WTC11 (cell line): Measurements from ENCODE around the gene CORO2B. TPM values are rescaled to one million over a fixed set of nuclear protein-coding genes. Genes with fewer than 3 reads are reported as not detected.

ENCODE experiments used
- ATAC-seq: fragments of 200-7000 bp; cut with Tn5 transposase; 2 replicates; pipeline ENCODE4 v1.10.0; 2021; ENCODE audit warnings: mild to moderate bottlenecking, moderate library complexity
- CTCF ChIA-PET: fragments of 300-600 bp; sonication (Branson Sonifier 250); formaldehyde crosslinking; loops from one replicate; lab custom pipeline; 2021; ENCODE audit warnings: antibody characterized with exemption; lab: Charles Lee
- POLR2A ChIA-PET: fragments of 350-600 bp; sonication (Branson Sonifier 250); formaldehyde crosslinking; loops from one replicate; lab custom pipeline; 2021; ENCODE audit warnings: antibody characterized with exemption; lab: Charles Lee
- DNase-seq: peaks from one replicate; pipeline ENCODE4 v3.0.0; 2021; ENCODE audit warnings: low spot score
- H3K27ac Mint-ChIP-seq: 2 replicates; pipeline ENCODE4 v1.8.0; 2021; ENCODE audit warnings: mixed read lengths
- H3K27me3 Mint-ChIP-seq: 2 replicates; pipeline ENCODE4 v1.8.0; 2021; ENCODE audit warnings: low read depth, mild to moderate bottlenecking, moderate library complexity, mixed read lengths
- H3K36me3 Mint-ChIP-seq: 2 replicates; pipeline ENCODE4 v1.8.0; 2021; ENCODE audit warnings: mixed read lengths
- H3K4me1 Mint-ChIP-seq: 2 replicates; pipeline ENCODE4 v1.8.0; 2022; ENCODE audit warnings: mixed read lengths
- H3K4me3 Mint-ChIP-seq: 2 replicates; pipeline ENCODE4 v1.8.0; 2021; ENCODE audit warnings: mild to moderate bottlenecking, moderate library complexity, mixed read lengths
- H3K9me3 Mint-ChIP-seq: 2 replicates; pipeline ENCODE4 v1.8.0; 2021; ENCODE audit warnings: mixed read lengths
- AFF4 ChIP-seq: sonication (generic); formaldehyde crosslinking; IDR thresholded peaks from 2 replicates; pipeline ENCODE4 v1.8.1; 2023; ENCODE audit warnings: mild to moderate bottlenecking, missing genetic modification reagents, borderline replicate concordance
- ARID4B ChIP-seq: sonication (generic); formaldehyde crosslinking; IDR thresholded peaks from 2 replicates; pipeline ENCODE4 v1.8.0; 2023; ENCODE audit warnings: missing genetic modification reagents, mild to moderate bottlenecking, borderline replicate concordance
- ATF1 ChIP-seq: sonication (generic); formaldehyde crosslinking; IDR thresholded peaks from 2 replicates; pipeline ENCODE4 v1.8.1; 2023; ENCODE audit warnings: mild to moderate bottlenecking, moderate library complexity, missing genetic modification reagents
- ATF2 ChIP-seq: sonication (generic); formaldehyde crosslinking; IDR thresholded peaks from 2 replicates; pipeline ENCODE4 v1.8.1; 2022; ENCODE audit warnings: low read depth, missing genetic modification reagents, borderline replicate concordance
- EMX1 ChIP-seq: fragments of 250-450 bp; sonication (Bioruptor Pico); IDR thresholded peaks from 2 replicates; pipeline ENCODE4 v1.8.0; 2021; ENCODE audit warnings: mild to moderate bottlenecking
- ERG ChIP-seq: fragments of 250-450 bp; sonication (Bioruptor Pico); IDR thresholded peaks from 2 replicates; pipeline ENCODE4 v1.8.0; 2021; ENCODE audit warnings: mild to moderate bottlenecking
- ETV6 ChIP-seq: sonication (generic); formaldehyde crosslinking; IDR thresholded peaks from 2 replicates; pipeline ENCODE4 v1.8.1; 2022; ENCODE audit warnings: mild to moderate bottlenecking, missing genetic modification reagents
- FOXJ3 ChIP-seq: sonication (generic); formaldehyde crosslinking; IDR thresholded peaks from 2 replicates; pipeline ENCODE4 v1.9.0; 2021; ENCODE audit warnings: missing genetic modification reagents, mild to moderate bottlenecking, borderline replicate concordance
- IRF2 ChIP-seq: sonication (generic); formaldehyde crosslinking; IDR thresholded peaks from 2 replicates; pipeline ENCODE4 v1.8.0; 2022; ENCODE audit warnings: low read depth, missing genetic modification reagents, borderline replicate concordance
- NFYB ChIP-seq: sonication (generic); formaldehyde crosslinking; conservative IDR thresholded peaks from 2 replicates; pipeline ENCODE4 v1.8.0; 2022; ENCODE audit warnings: low read depth, missing genetic modification reagents
- PRRX2 ChIP-seq: fragments of 250-450 bp; sonication (Bioruptor Pico); IDR thresholded peaks from 2 replicates; pipeline ENCODE4 v1.8.0; 2021; ENCODE audit warnings: mild to moderate bottlenecking
- SP1 ChIP-seq: sonication (generic); formaldehyde crosslinking; conservative IDR thresholded peaks from 2 replicates; pipeline ENCODE4 v1.8.1; 2022; ENCODE audit warnings: missing genetic modification reagents
- STAT6 ChIP-seq: sonication (generic); formaldehyde crosslinking; conservative IDR thresholded peaks from 2 replicates; pipeline ENCODE4 v1.8.1; 2023; ENCODE audit warnings: mild to moderate bottlenecking, low read depth, missing genetic modification reagents, moderate library complexity
- TEAD1 ChIP-seq: sonication (generic); formaldehyde crosslinking; IDR thresholded peaks from 2 replicates; pipeline ENCODE4 v1.8.0; 2022; ENCODE audit warnings: mild to moderate bottlenecking, missing genetic modification reagents
- TEAD4 ChIP-seq: sonication (generic); formaldehyde crosslinking; IDR thresholded peaks from 2 replicates; pipeline ENCODE4 v1.8.0; 2022; ENCODE audit warnings: mild to moderate bottlenecking, missing genetic modification reagents
- TP53 ChIP-seq: sonication (generic); formaldehyde crosslinking; IDR thresholded peaks from 2 replicates; pipeline ENCODE4 v1.8.1; 2023; ENCODE audit warnings: mild to moderate bottlenecking, missing genetic modification reagents
- ZBTB21 ChIP-seq: sonication (generic); formaldehyde crosslinking; IDR thresholded peaks from 2 replicates; pipeline ENCODE4 v1.8.1; 2023; ENCODE audit warnings: mild to moderate bottlenecking, missing genetic modification reagents, borderline replicate concordance
- ZBTB43 ChIP-seq: sonication (generic); formaldehyde crosslinking; IDR thresholded peaks from 2 replicates; pipeline ENCODE4 v1.8.1; 2023; ENCODE audit warnings: mild to moderate bottlenecking, missing genetic modification reagents
- ZNF219 ChIP-seq: sonication (generic); formaldehyde crosslinking; IDR thresholded peaks from 2 replicates; pipeline ENCODE4 v1.8.0; 2023; ENCODE audit warnings: missing genetic modification reagents, mild to moderate bottlenecking, borderline replicate concordance
- ZNF232 ChIP-seq: sonication (generic); formaldehyde crosslinking; IDR thresholded peaks from 2 replicates; pipeline ENCODE4 v1.8.0; 2022; ENCODE audit warnings: mild to moderate bottlenecking, missing genetic modification reagents
- ZNF423 ChIP-seq: fragments of 250-450 bp; sonication (Bioruptor Pico); IDR thresholded peaks from 2 replicates; pipeline ENCODE4 v2.1.2; 2022; ENCODE audit warnings: mild to moderate bottlenecking, moderate library complexity
- total RNA-seq: library from RNA; stranded (reverse); gene quantifications from 3 replicates; pipeline ENCODE4 v1.2.3, GENCODE V29; 2021

CORO2B gene
- total RNA-seq, 1 experiment from 2014 or later: 4.9 TPM

GRCh38 chr15:68548364-68548763 lies 30.4 kb upstream of the CORO2B start (continued):
- TF ChIP-seq ERG (CRISPR knock-in tag): no peak

- no peak overlapping the region for H3K27ac Mint-ChIP-seq
- no peak for DNase-seq
- H3K4me1 Mint-ChIP-seq: no peaks in the 10 kb centered on the region
- no peak for ATAC-seq
- peaks cover 10% of the 10 kb centered on the region for H3K27me3 Mint-ChIP-seq
- CTCF ChIA-PET: interaction anchor here (0.6 to 5.9 kb wide), 44 partner anchors 8 to 482 kb away, joined by 3 to 160 read pairs (median 4); no protein-coding TSS in a partner anchor
- POLR2A ChIA-PET: no interaction called here
- no peak overlapping the region for H3K4me3 Mint-ChIP-seq
- no peaks in the 10 kb centered on the region for H3K36me3 Mint-ChIP-seq
- no peak for TF ChIP-seq ATF2
- TF ChIP-seq STAT6: no peak
- TF ChIP-seq PRRX2 (CRISPR knock-in tag): no peak
- TF ChIP-seq ZBTB43 (CRISPR knock-in tag): no peak
- no peak for TF ChIP-seq TEAD4 (CRISPR knock-in tag)
- TF ChIP-seq SP1 (CRISPR knock-in tag): no peak
- no peak for TF ChIP-seq ZNF219 (CRISPR knock-in tag)
- TF ChIP-seq ZNF423 (CRISPR knock-in tag): no peak
- no peak for TF ChIP-seq FOXJ3 (CRISPR knock-in tag)
- no peak for TF ChIP-seq AFF4
- no peak for TF ChIP-seq ZNF232 (CRISPR knock-in tag)
- no peak for TF ChIP-seq ETV6 (CRISPR knock-in tag)
- no peak for TF ChIP-seq EMX1
- no peak for TF ChIP-seq ARID4B
- no peak for TF ChIP-seq TP53 (CRISPR knock-in tag)
- TF ChIP-seq ZBTB21 (CRISPR knock-in tag): no peak
- TF ChIP-seq NFYB: no peak
- no peak for TF ChIP-seq TEAD1 (CRISPR knock-in tag)
- TF ChIP-seq IRF2 (CRISPR knock-in tag): no peak
- no peak for TF ChIP-seq ATF1 (CRISPR knock-in tag)
- H3K9me3 Mint-ChIP-seq: peaks cover 6% of the 10 kb centered on the region; the same call in 1 of the 2 replicates
Observed at GRCh38 chr15:68550004-68550403, 28.8 kb upstream of the CORO2B start.
